Measurements from ENCODE around the gene RIT1.

DNA sequence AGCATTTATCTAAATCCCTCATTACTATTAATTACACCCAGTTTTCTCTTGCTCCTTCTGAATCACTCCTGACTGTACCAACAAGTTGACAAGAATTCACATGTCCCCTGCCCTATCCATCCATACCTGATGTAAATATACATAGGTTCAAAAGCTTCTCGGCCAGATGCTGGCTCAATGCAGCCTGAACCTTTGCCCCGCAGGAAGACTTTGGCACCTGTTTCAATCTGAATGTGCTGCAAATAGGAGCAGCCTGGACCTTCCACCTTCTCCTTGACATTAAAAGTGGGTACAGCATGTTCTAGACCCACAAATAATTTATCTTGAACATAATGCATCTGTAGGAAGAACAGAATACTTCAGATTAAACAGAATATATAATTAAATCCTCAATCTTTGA is 14.4 kb upstream of the RIT1 start:
- TF ChIP-seq ZBTB10 (CRISPR knock-in tag; IDR thresholded peaks at IDR 0.05; ENCODE audit: borderline replicate concordance) (no peak), KDM5A (IDR thresholded peaks at IDR 0.05; ENCODE audit: borderline replicate concordance, low read length) (no peak), POLR2AphosphoS5 (IDR thresholded peaks at IDR 0.05; ENCODE audit: low read depth, low read length) (no peak), SYNCRIP (IDR thresholded peaks at IDR 0.05; ENCODE audit: insufficient read depth, low read depth, low read length) (no peak)
